HG03439 (cell line): Measurements from ENCODE around the gene GSTM2.
A peak's percentile ranks its signal among the peaks of the same experiment; 100 is the strongest.
"Not testable (repeated sequence)": the region's sequence is repeated elsewhere in the genome, so short reads cannot be mapped to it uniquely, and the experiment has no call there.

Experiments
- ATAC-seq: cut with Tn5 transposase; IDR thresholded peaks from one replicate; pipeline ENCODE4 v1.9.1; 2021; ENCODE audit warnings: mild to moderate bottlenecking, moderate library complexity; ENCODE audit not compliant: unreplicated experiment

Gene GSTM2

DNA sequence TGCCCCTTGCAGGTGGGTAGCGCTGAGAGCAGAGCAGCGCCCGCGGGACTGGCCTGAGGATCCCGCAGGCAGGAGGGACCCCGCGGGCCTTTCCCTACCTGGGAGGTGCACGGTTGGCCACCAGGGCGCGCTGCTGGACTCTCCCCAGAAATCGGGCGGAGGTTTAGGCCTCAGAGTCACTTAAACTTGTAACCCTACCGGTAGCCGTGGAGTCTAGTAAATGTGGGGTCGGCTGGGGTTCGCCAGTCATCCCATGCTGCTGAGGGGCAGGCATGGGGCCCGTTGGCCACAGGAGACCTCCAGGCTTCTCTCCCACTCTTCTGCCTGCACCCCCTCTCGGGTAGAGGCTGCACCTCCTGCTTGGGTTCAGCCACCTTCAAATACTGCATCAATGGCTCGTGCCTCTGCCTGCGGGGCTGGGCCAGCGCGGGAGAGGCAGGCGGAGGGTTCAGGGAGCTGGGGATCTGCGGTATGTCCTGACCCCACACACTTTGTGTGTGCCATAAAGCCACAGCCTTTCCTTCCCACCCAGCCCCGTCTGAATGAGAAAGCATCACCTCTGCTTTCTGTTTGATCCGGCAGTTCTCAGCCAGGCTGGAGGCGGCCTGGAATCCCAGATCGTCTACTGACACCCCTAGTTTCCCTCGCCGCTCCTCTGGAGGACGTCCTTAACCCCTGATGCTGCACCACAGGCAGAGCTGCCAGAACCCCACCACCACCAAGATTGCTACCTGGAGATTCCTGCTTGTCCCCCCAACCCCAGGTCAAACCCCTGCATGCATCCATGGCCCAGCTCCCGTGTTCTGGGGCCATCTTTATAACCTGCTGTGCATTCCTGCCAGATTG, 24.2 kb upstream of the GSTM2 start:
- peak; percentile 83 for ATAC-seq

- no peak for ATAC-seq
These were observed 23.2 kb upstream of the GSTM2 start for GRCh38 chr1:109644670-109645069.

DNA sequence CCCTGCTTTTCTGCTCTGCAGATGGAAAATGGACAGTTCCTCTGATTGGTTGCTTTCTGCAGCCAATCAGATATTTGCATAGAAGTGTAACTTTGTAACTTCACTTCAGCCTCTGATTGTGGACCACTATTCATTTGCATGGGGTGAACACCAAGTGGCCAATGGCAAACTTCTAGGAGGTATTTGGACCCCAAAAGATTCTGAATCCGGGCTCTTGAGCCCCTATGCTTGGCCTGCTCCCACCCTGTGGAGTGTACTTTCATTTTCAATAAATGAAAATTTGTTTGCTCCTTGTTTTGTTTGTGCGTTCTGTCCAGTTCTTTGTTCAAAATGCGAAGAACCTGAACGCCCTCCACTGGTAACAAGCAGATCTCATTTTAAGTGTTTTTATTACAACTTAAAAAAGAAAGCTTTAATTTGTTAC, 18.4 kb upstream of the GSTM2 start:
- ATAC-seq, result no peak

DNA sequence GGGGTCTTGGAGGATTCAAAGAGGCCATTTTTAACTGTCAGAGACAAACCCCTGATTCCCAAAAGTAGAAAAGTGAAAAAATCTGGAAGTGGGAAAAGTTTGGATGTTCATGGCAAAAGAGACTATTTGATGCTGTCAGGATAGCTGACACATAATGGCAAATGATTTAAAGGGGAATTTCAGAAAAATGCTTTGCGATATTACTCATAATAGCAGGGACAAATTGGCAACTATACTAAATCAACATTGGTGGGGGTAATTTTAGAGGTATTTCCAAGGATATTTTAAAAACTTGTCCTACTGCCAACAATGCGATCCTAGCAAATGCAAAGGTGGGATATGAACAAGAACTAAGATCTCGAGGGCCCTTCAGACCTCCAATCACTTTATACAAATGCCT, 17.2 kb upstream of the GSTM2 start:
- ATAC-seq, result no peak

DNA sequence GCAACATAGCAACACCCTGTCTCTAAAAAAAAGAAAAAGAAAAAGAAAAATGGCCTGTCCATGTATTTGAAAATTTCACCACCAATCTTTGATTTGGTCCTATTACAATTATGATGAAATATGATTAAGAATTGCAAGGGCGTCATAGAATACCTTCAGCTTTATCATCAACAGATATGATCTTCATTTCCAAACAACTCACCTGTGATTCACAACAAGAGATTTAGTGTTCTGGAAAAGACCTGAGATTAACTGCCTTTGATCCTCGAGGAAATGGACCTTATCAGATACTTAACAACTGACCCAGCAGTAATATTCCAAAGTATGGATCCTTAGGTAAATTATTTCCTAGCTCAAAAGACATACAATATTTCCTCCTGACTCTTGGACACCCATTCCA, 15.5 kb upstream of the GSTM2 start:
- no peak for ATAC-seq

DNA sequence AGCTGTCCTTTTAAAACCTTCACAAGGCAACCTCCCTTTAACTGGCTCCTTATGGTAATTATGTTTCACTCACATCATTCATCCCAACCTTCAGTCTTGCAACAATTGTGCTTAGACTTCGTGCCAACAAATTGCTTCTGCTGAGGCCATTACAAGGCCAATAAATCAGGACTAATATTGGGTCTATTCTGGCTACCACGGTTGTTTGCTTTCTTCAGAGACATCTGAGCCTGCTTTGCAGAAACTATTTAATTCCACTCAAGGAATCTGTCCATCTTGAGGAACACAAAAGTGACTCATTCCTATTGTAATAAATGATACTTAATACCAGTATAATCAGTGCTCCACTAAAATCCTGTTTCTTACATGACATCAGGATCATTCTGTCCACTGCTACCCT, 14.6 kb upstream of the GSTM2 start:
- ATAC-seq, result no peak

- no peak for ATAC-seq
These were observed 13.3 kb upstream of the GSTM2 start for GRCh38 chr1:109654519-109654918.

- ATAC-seq, result peak; percentile 94
These were observed 12.0 kb upstream of the GSTM2 start, which contains the start of gene GSTM4 for GRCh38 chr1:109655615-109656519. Gene GSTM4 (plus strand): TSS chr1:109656099. CDS start chr1:109656390, 291 bp downstream.

GRCh38 chr1:109657395-109657794, 10.5 kb upstream of the GSTM2 start:
- no peak for ATAC-seq

- ATAC-seq, result no peak
These were observed 9.9 kb upstream of the GSTM2 start for GRCh38 chr1:109657970-109658369.

DNA sequence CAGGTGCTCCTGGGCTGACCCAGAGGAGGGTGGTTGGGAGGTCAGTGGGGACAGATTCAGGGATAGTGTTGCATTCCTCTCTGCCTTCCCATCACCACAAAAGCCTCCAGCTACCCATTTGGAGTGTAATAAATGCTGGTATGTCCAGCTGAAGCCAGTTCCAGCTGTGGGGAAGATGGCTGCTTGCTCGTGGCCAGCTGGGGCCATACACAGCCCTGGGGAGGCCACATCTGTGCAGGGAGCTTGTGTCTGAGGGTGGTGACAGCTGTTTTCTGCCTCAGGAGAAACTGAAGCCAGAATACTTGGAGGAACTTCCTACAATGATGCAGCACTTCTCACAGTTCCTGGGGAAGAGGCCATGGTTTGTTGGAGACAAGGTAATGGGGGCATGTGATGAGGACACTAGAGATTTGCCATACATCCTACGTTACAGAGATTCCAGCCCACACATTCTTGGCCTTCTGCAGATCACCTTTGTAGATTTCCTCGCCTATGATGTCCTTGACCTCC, 9.3 kb upstream of the GSTM2 start:
- ATAC-seq, result no peak

- ATAC-seq, result no peak
These were observed 8.7 kb upstream of the GSTM2 start for GRCh38 chr1:109659145-109659544.

- no peak for ATAC-seq
These were observed 7.7 kb upstream of the GSTM2 start for GRCh38 chr1:109659997-109660690.

- not testable (repeated sequence) for ATAC-seq
These were observed 7.2 kb upstream of the GSTM2 start for GRCh38 chr1:109660691-109661026.

DNA sequence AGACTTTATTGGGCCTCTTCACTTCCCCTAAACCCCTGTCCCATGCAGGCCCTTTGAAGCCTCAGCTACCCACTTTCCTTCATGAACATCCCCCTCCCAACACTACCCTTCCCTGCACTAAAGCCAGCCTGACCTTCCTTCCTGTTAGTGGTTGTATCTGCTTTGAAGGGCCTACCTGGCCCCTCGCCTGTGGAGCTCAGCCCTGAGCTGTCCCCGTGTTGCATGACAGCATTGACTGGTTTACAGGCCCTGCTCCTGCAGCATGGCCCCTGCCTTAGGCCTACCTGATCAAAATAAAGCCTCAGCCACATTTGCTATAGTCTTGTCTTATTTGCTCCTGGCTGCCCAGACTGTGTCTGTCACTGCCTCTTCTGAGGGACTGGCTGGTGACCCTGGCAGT, 6.5 kb upstream of the GSTM2 start:
- no peak for ATAC-seq

GRCh38 chr1:109664671-109665070, 3.2 kb upstream of the GSTM2 start:
- no peak for ATAC-seq

GRCh38 chr1:109668123-109668775, 392 bp downstream of the GSTM2 start:
- no peak for ATAC-seq

DNA sequence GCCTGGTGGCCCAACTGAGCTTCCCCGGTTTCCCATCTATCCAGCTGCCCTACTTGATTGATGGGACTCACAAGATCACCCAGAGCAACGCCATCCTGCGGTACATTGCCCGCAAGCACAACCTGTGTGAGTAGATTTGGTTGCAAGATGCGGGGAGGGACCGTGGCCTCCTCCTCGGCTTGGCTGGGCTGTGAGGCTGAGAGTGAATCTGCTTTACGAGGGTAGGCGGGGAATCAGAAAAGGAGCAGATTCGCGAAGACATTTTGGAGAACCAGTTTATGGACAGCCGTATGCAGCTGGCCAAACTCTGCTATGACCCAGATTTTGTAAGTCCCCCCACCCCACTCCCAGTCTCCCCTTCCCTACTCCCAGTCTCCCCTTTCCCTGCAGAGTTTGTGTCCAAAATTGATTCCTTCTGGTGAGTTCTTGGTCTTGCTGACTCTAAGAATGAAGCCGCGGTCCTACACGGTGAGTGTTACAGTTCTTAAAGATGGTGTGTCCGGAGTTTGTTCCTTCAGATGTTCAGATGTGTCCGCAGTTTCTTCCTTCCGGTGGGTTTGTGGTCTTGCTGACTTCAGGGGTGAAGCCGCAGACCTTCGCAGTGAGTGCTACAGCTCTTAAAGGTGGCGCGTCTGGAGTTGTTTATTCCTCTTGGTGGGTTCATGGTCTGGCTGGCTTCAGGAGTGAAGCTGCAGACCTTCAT, 1.5 kb downstream of the GSTM2 start:
- no peak for ATAC-seq

DNA sequence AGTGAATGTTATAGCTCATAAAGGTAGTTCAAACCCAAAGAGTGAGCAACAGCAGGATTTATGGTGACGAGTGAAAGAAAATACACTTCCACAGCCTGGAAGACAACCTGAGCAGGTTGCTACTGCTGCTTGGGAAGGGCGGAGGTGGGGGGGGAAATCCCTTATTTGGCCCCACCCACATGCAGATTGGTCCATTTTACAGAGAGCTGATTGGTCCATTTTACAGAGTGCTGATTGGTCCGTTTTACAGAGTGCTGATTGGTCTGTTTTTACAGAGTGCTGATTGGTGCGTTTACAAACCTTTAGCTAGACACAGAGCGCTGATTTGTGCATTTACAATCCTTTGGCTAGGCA, 2.1 kb downstream of the GSTM2 start:
- not testable (repeated sequence) for ATAC-seq

- no peak for ATAC-seq
These were observed 3.2 kb downstream of the GSTM2 start for GRCh38 chr1:109671067-109671466.
